GM10266 (cell line): ENCODE results near the gene NGFR.
"Not testable (repeated sequence)": the region's sequence is repeated elsewhere in the genome, so short reads cannot be mapped to it uniquely, and the experiment has no call there.

ENCODE experiments used
- DNase-seq: peaks from one replicate; pipeline ENCODE4 v3.0.0; 2012; ENCODE audit errors: extremely low spot score
- CTCF ChIP-seq: IDR thresholded peaks from 2 replicates; pipeline ENCODE4 v1.5.1; 2012; ENCODE audit warnings: mild to moderate bottlenecking, low read depth; ENCODE audit not compliant: control insufficient read depth, insufficient read depth; ENCODE audit errors: missing control alignments

NGFR gene

GRCh38 chr17:49496867-49497147 lies 1.7 kb downstream of the NGFR start:
- no peak for DNase-seq
- TF ChIP-seq CTCF = no peak

GRCh38 chr17:49497148-49498028 lies 2.3 kb downstream of the NGFR start:
- no peak for TF ChIP-seq CTCF
- DNase-seq = no peak

GRCh38 chr17:49498029-49498615 lies 3.0 kb downstream of the NGFR start:
- TF ChIP-seq CTCF = no peak
- DNase-seq = no peak

GRCh38 chr17:49501496-49501895 lies 6.4 kb downstream of the NGFR start:
- DNase-seq = no peak
- TF ChIP-seq CTCF = no peak

GRCh38 chr17:49502254-49502653 lies 7.2 kb downstream of the NGFR start:
- TF ChIP-seq CTCF = no peak
- no peak for DNase-seq

- not testable (repeated sequence) for DNase-seq
Measured at GRCh38 chr17:49502680-49503079, 7.6 kb downstream of the NGFR start.

- no peak for TF ChIP-seq CTCF
- DNase-seq = no peak
Measured at GRCh38 chr17:49504369-49504768, 9.3 kb downstream of the NGFR start.
